GM18861 (cell line): ENCODE results near the gene SMAD1.
"Not testable (repeated sequence)": the region's sequence is repeated elsewhere in the genome, so short reads cannot be mapped to it uniquely, and the experiment has no call there.

ENCODE experiments used
- ATAC-seq: cut with Tn5 transposase; IDR thresholded peaks from one replicate; pipeline ENCODE4 v1.9.1; 2021; ENCODE audit not compliant: unreplicated experiment

Gene SMAD1

DNA sequence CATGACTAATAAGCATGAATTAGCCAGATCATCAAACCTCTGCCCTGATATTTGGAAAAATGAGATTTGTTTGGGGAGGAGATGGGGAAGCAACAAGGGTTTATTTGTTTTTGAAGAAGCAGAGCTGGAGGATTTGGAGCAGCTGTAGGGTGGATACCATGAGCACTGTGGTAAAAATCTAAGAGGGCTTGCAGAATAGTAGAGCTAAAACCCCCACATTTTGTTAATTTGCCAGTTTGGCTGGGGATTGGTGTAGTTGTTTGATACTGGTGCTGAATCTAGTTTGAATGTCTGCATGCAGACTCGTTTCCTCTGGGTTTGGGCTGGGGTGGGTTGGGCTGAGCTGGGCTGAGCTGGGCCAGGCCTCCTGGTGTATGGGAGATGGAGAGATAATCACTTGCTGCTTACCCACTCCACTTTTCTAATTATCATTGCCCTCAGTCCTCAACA is 43.7 kb downstream of the SMAD1 start:
- no peak for ATAC-seq

DNA sequence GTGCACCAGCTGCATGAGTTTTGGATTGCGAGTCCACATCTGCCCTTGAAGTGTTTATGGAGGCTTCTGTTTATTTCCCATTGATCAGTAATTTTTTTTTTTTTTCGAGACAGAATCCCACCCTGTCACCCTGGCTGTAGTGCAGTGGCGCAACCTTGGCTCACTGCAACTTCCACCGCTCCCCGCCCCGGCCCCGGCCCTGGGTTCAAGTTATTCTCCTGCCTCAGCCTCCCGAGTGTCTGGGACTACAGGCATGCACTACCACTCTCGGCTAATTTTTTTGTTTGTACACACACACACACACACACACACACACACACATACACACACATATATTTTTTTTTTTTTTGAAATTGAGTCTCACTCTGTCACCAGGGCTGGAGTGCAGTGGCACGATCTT is 46.1 kb downstream of the SMAD1 start:
- ATAC-seq = no peak

GRCh38 chr4:145528601-145529000 is 46.9 kb downstream of the SMAD1 start:
- no peak for ATAC-seq

- no peak for ATAC-seq
These were observed 48.5 kb downstream of the SMAD1 start for GRCh38 chr4:145530189-145530588.

DNA sequence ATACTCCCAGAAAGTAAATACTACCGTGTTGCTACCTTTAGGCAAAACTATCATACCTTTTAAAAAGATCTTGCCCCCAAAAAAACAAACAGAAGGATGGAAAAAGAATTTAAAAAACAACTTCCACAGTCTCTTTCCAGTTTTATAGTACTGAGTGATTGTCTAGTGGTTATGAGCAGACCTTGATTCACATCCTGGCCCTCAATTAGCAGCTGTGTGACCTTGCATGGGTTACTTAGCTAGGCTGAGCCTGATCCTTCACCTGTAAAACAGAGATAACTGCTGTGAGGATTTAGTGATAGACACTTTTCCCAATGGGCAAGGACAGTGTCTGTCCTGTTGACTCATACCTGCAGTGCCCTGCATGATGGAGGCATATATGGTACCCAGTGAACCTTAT is 49.0 kb downstream of the SMAD1 start:
- ATAC-seq = no peak

DNA sequence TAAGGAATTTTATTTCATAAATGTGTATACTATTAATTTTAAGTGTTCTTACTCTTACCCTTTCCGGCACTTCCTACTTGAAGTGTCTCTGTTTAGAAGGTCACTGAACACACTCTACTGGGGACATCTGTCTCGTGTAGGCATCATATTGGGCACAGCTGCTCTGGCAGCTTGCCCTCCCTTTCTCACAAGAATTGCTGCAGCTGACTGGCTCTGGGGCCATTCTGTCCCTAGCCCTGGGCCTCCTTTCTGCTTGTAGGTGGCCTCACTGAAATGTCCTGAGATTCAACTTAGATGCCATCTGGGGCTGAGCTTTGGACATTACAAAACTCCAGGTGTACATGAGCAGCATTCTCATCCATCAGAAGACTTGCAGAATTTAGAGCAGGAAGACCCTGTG is 49.6 kb downstream of the SMAD1 start:
- ATAC-seq = no peak

GRCh38 chr4:145531859-145532258 is 50.2 kb downstream of the SMAD1 start:
- ATAC-seq = no peak

DNA sequence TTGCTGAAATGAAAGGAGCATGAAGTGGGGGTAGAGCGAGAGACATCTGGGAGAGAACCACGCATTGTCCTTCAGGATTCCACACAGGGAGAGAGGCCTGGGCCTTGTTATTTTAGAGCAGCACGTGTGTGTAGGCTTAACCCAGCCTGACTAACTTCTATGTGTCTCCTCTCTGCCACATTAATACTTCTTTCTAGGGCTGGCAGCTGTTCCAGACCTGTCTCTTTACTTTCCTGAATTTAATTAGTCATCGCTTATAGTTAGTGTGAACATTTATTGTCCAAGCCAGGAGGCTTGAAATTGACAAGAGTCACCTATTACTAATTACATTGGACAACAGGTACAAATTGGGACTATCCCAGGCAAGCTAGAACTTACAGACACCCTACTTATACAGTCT is 51.3 kb downstream of the SMAD1 start:
- no peak for ATAC-seq

DNA sequence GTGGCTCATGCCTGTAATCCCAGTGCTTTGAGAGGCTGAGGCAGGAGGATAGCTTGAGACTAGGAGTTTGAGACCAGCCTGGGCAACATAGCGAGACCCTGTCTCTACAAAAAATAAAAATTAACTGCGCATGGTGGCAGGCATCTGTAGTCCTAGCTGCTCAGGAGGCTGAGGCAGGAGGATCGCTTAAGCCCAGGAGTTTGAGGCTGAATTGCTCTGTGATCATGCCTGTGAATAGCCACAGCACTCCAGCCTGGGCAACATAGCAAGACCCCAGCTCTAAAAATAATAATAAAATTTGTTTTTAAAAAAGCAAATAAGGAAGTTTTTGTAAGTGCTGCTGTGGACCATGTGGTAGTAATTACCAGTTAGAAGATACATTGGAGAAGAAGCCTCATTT is 51.8 kb downstream of the SMAD1 start:
- not testable (repeated sequence) for ATAC-seq

DNA sequence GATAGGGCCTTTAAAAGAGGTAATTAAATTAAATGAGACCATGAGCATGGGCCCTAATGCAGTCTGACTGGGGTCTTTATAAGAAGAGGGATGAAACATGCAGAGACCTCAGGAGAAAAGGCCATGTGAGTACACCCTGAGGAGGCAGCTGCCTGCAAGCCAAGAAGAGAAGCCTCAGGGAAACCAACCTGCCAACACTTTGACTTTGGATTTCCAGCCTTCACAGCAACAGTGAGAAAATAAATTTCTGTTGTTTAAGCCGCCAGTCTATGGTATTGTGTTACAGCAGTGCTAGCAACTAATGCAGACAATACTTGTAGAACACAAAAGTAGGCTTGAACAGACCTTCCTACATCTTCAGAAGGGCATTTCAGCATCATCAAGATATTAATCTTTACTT is 52.3 kb downstream of the SMAD1 start:
- no peak for ATAC-seq

- ATAC-seq = no peak
These were observed 53.5 kb downstream of the SMAD1 start for GRCh38 chr4:145535202-145535601.

GRCh38 chr4:145536044-145536443 is 54.4 kb downstream of the SMAD1 start:
- ATAC-seq = no peak

- no peak for ATAC-seq
These were observed 56.9 kb downstream of the SMAD1 start for GRCh38 chr4:145538596-145538995.

GRCh38 chr4:145539671-145540070 is 58.0 kb downstream of the SMAD1 start:
- ATAC-seq = no peak

DNA sequence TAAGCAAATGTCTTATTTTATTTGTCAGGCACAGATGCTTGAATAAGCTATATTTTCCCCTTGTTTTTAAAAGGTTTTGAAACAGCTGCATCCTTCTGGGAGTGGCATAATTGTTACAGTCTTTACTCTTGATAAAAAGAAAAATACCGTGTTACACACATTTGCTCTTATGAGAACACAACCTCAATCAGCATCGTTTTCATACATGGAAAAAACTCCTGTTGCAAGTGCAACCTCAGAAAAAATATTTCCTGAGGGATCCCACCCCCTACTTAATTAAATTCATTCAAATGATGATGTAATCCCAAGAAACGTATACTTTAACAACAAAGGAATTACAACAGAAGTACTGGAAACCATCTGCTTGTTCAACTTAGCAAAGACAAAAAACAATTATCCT is 58.6 kb downstream of the SMAD1 start:
- no peak for ATAC-seq

DNA sequence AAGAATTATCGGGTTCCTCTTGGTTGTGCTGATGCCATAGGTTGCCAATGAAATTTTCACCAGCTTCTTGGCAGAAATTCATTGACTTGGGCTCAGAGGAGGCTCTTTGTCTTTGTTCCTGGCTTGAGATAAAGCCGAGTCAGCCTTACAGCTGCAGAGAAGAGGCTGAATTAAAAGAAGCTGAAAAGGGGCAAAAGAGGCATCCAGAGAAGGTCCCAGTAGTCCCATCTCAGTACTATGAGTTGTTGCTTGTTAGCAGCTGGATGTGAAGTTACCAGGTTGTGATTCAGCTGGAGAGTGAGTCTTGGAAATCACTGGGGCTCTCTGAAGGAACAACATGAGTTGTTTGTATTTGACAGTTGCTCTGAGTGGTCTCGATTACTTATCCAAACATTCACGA is 59.7 kb downstream of the SMAD1 start:
- no peak for ATAC-seq

DNA sequence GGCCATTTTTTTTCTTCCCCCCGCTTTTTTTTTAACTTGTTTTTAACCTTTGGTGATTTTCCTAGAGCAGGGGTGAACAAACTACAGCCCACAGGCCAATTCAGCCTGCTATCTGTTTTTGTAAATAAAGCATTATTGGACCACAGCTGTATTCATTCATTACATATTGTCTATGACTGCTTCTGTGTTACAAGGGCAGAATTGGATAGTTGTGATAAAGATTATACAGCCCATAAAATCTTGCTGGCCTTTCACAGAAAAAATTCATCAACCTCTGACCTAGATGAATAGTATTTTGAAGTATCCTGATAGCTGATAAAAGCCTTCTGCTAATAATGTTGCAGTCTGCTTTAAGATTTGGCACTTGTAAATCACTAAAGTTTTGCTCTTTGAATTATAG is 63.4 kb downstream of the SMAD1 start:
- ATAC-seq = no peak

DNA sequence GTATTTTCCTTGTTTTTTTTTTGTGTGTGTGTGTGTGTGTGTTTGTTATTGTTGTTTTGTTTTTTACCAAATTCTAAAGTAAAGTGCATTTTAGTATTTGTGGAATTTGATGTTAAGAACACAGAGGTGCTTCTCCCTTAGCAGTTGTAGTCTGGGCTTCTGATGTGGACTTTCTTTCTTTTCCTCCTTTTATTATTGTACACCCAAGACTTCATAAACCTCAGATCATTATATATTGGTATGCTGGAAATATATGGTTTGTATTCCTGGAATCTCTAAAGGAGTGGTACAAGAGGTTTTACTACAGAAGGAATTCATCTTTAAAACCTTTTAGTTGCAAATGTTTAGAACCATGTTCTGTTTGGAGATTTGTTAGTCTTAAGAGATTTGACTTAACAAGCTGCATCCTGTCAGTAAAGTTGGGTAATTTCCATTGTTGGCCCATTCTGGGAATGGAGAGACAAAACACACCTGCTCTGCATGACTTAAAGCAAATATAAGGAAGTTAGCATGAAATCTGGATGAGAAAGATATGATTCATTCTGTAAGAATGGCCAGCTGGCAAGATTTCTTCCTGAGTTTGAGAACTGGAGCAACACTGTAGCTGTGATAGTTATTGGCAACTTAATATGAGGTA is 64.0 kb downstream of the SMAD1 start:
- ATAC-seq = no peak

GRCh38 chr4:145546175-145546915 is 64.7 kb downstream of the SMAD1 start:
- ATAC-seq = no peak

DNA sequence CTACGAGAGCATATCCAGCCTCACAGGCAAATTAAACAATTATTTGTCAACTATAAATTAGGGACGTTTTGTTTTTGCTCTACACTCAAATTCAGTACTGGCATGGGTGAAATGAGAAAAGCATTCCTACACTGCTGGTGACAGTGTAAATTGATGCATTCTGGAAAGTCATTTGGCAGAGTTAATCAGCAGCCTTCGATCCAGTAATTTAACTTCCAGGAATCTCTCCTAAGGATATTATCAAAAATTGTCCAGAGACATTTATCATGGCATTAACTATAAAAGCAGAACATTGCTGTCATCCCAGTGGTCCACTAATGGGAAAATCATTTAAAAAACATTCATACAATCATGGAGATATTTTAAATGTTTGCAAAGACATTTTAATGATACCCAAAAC is 70.0 kb downstream of the SMAD1 start:
- no peak for ATAC-seq

DNA sequence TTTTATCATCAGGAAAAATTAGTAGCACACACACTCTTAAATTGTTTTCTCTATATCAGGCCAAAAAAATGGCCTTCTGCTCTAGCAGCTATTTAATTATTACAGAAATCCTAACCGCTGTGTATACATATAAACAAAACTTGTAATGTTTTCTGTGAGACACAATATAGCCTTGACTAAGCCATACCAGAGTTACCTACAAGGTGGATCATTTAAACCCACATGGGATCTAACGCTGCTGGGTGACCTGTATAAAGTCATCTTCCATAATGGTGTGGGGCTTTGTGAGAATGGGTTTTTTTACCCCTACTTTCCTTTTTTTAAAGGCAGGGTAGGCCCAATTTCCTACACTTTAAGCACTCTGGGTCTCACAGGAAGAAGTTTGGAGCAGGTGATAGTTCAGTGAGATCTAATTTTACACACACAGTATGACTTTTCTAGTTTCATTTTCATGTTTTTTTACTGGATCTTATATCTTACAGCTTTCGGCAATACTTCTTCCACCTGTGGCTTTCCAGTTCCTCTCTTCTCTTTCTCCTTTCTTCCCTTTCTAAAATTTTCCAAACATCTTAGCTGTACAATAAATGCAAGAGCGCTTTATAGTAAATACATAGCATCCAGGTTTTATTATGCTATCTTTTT is 70.6 kb downstream of the SMAD1 start:
- ATAC-seq = peak; percentile 69

DNA sequence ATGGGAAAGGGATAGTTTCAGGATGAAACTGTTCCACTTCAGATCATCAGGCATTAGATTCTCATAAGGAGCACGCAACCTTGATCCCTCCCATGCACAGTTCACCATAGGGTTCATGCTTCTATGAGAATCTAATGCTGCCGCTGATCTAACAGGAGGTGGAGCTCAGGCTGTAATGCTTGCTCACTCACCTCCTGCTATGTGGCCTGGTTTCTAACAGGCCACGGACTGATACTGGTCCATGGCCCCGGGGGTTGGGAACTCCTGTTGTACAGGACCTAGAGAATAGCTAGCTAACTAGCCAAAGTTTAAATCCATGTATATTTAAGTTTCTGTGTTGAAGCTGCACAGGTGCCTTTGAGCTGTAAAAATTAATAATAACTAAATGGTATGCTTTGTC is 71.7 kb downstream of the SMAD1 start:
- ATAC-seq = no peak
